ENCODE results near the gene KIAA1671.

The KIAA1671 gene

GRCh38 chr22:25120093-25120561 is 167.6 kb downstream of the KIAA1671 start:
- H3K36me3 ChIP-seq (ENCODE audit: insufficient read depth, low read length) = no peaks in the 10 kb centered on the region
- H3K4me1 ChIP-seq (ENCODE audit: insufficient read depth, low read length) = peaks cover 3% of the 10 kb centered on the region
- H3K9ac ChIP-seq (ENCODE audit: low read length) = no peak overlapping the region
- H3K27me3 ChIP-seq (ENCODE audit: control insufficient read depth in 1 of 2, insufficient read depth in 2 of 2, low read length in 2 of 2) = no peaks in the 10 kb centered on the region
- no peaks in the 10 kb centered on the region for H3K9me3 ChIP-seq (ENCODE audit: low read length)
- no peak overlapping the region for H3K4me3 ChIP-seq (ENCODE audit: low read depth in 1 of 2, low read length in 2 of 2)
- H3K27ac ChIP-seq (ENCODE audit: low read depth, low read length) = no peak overlapping the region

- H3K9ac ChIP-seq (ENCODE audit: low read length) = no peak overlapping the region
- no peak overlapping the region for H3K27ac ChIP-seq (ENCODE audit: low read depth, low read length)
- H3K36me3 ChIP-seq (ENCODE audit: insufficient read depth, low read length) = no peaks in the 10 kb centered on the region
Measured at GRCh38 chr22:25120761-25121212, 168.3 kb downstream of the KIAA1671 start.

GRCh38 chr22:25122136-25122764 is 169.7 kb downstream of the KIAA1671 start:
- no peaks in the 10 kb centered on the region for H3K36me3 ChIP-seq (ENCODE audit: insufficient read depth, low read length)
- no peak overlapping the region for H3K4me3 ChIP-seq (ENCODE audit: low read depth in 1 of 2, low read length in 2 of 2)
- no peaks in the 10 kb centered on the region for H3K9me3 ChIP-seq (ENCODE audit: low read length)
- peaks cover 3% of the 10 kb centered on the region for H3K4me1 ChIP-seq (ENCODE audit: insufficient read depth, low read length)
- H3K9ac ChIP-seq (ENCODE audit: low read length) = no peak overlapping the region
- H3K27ac ChIP-seq (ENCODE audit: low read depth, low read length) = no peak overlapping the region
- H3K27me3 ChIP-seq (ENCODE audit: control insufficient read depth in 1 of 2, insufficient read depth in 2 of 2, low read length in 2 of 2) = no peaks in the 10 kb centered on the region

More at GRCh38 chr22:25120761-25121212, 168.3 kb downstream of the KIAA1671 start:
- H3K9me3 ChIP-seq (ENCODE audit: low read length) = no peaks in the 10 kb centered on the region
- H3K4me3 ChIP-seq (ENCODE audit: low read depth in 1 of 2, low read length in 2 of 2) = no peak overlapping the region
- H3K4me1 ChIP-seq (ENCODE audit: insufficient read depth, low read length) = peaks cover 3% of the 10 kb centered on the region
- no peaks in the 10 kb centered on the region for H3K27me3 ChIP-seq (ENCODE audit: control insufficient read depth in 1 of 2, insufficient read depth in 2 of 2, low read length in 2 of 2)

- Histone ChIP-seq H3K36me3 (ENCODE audit: insufficient read depth, low read length) (no peaks in the 10 kb centered on the region), H3K27me3 (ENCODE audit: control insufficient read depth in 1 of 2, insufficient read depth in 2 of 2, low read length in 2 of 2) (no peaks in the 10 kb centered on the region), H3K9ac (ENCODE audit: low read length) (no peak overlapping the region), H3K4me3 (ENCODE audit: low read depth in 1 of 2, low read length in 2 of 2) (no peak overlapping the region), H3K4me1 (ENCODE audit: insufficient read depth, low read length) (peaks cover 3% of the 10 kb centered on the region), H3K9me3 (ENCODE audit: low read length) (no peaks in the 10 kb centered on the region), H3K27ac (ENCODE audit: low read depth, low read length) (no peak overlapping the region)
Measured at GRCh38 chr22:25123677-25124076, 171.2 kb downstream of the KIAA1671 start.

GRCh38 chr22:25125693-25126357 is 173.3 kb downstream of the KIAA1671 start:
- Histone ChIP-seq H3K4me1 (ENCODE audit: insufficient read depth, low read length) (no peaks in the 10 kb centered on the region), H3K27ac (ENCODE audit: low read depth, low read length) (no peak overlapping the region)

GRCh38 chr22:25126510-25126909 is 174.0 kb downstream of the KIAA1671 start:
- Histone ChIP-seq H3K9me3 (ENCODE audit: low read length) (no peaks in the 10 kb centered on the region), H3K9ac (ENCODE audit: low read length) (no peak overlapping the region), H3K27ac (ENCODE audit: low read depth, low read length) (no peak overlapping the region), H3K27me3 (ENCODE audit: control insufficient read depth in 1 of 2, insufficient read depth in 2 of 2, low read length in 2 of 2) (no peaks in the 10 kb centered on the region), H3K4me3 (ENCODE audit: low read depth in 1 of 2, low read length in 2 of 2) (no peak overlapping the region), H3K4me1 (ENCODE audit: insufficient read depth, low read length) (no peaks in the 10 kb centered on the region), H3K36me3 (ENCODE audit: insufficient read depth, low read length) (no peaks in the 10 kb centered on the region)

More at GRCh38 chr22:25125693-25126357, 173.3 kb downstream of the KIAA1671 start:
- no peaks in the 10 kb centered on the region for H3K36me3 ChIP-seq (ENCODE audit: insufficient read depth, low read length)
- H3K9ac ChIP-seq (ENCODE audit: low read length) = no peak overlapping the region
- no peak overlapping the region for H3K4me3 ChIP-seq (ENCODE audit: low read depth in 1 of 2, low read length in 2 of 2)
- no peaks in the 10 kb centered on the region for H3K27me3 ChIP-seq (ENCODE audit: control insufficient read depth in 1 of 2, insufficient read depth in 2 of 2, low read length in 2 of 2)
- no peaks in the 10 kb centered on the region for H3K9me3 ChIP-seq (ENCODE audit: low read length)

- no peaks in the 10 kb centered on the region for H3K36me3 ChIP-seq (ENCODE audit: insufficient read depth, low read length)
- no peaks in the 10 kb centered on the region for H3K27me3 ChIP-seq (ENCODE audit: control insufficient read depth in 1 of 2, insufficient read depth in 2 of 2, low read length in 2 of 2)
- no peak overlapping the region for H3K4me3 ChIP-seq (ENCODE audit: low read depth in 1 of 2, low read length in 2 of 2)
- H3K9me3 ChIP-seq (ENCODE audit: low read length) = no peaks in the 10 kb centered on the region
- no peaks in the 10 kb centered on the region for H3K4me1 ChIP-seq (ENCODE audit: insufficient read depth, low read length)
- no peak overlapping the region for H3K9ac ChIP-seq (ENCODE audit: low read length)
- H3K27ac ChIP-seq (ENCODE audit: low read depth, low read length) = no peak overlapping the region
Measured at GRCh38 chr22:25127318-25127717, 174.8 kb downstream of the KIAA1671 start.

- Histone ChIP-seq H3K4me1 (ENCODE audit: insufficient read depth, low read length) (peaks cover 15% of the 10 kb centered on the region), H3K9ac (ENCODE audit: low read length) (no peak overlapping the region), H3K9me3 (ENCODE audit: low read length) (no peaks in the 10 kb centered on the region), H3K4me3 (ENCODE audit: low read depth in 1 of 2, low read length in 2 of 2) (no peak overlapping the region), H3K27me3 (ENCODE audit: control insufficient read depth in 1 of 2, insufficient read depth in 2 of 2, low read length in 2 of 2) (no peaks in the 10 kb centered on the region), H3K36me3 (ENCODE audit: insufficient read depth, low read length) (no peaks in the 10 kb centered on the region), H3K27ac (ENCODE audit: low read depth, low read length) (no peak overlapping the region)
Measured at GRCh38 chr22:25130462-25130861, 177.9 kb downstream of the KIAA1671 start.

GRCh38 chr22:25131198-25131887 is 178.8 kb downstream of the KIAA1671 start:
- H3K27ac ChIP-seq (ENCODE audit: low read depth, low read length) = no peak overlapping the region
- H3K4me3 ChIP-seq (ENCODE audit: low read depth in 1 of 2, low read length in 2 of 2) = no peak overlapping the region
- no peaks in the 10 kb centered on the region for H3K9me3 ChIP-seq (ENCODE audit: low read length)
- H3K9ac ChIP-seq (ENCODE audit: low read length) = no peak overlapping the region
- H3K36me3 ChIP-seq (ENCODE audit: insufficient read depth, low read length) = no peaks in the 10 kb centered on the region
- H3K27me3 ChIP-seq (ENCODE audit: control insufficient read depth in 1 of 2, insufficient read depth in 2 of 2, low read length in 2 of 2) = no peaks in the 10 kb centered on the region
- H3K4me1 ChIP-seq (ENCODE audit: insufficient read depth, low read length) = peaks cover 15% of the 10 kb centered on the region

- peaks cover 18% of the 10 kb centered on the region for H3K4me1 ChIP-seq (ENCODE audit: insufficient read depth, low read length)
- H3K9me3 ChIP-seq (ENCODE audit: low read length) = no peaks in the 10 kb centered on the region
Measured at GRCh38 chr22:25134028-25134427, 181.5 kb downstream of the KIAA1671 start.

GRCh38 chr22:25134451-25134850 is 181.9 kb downstream of the KIAA1671 start:
- peaks cover 23% of the 10 kb centered on the region for H3K4me1 ChIP-seq (ENCODE audit: insufficient read depth, low read length)
- no peaks in the 10 kb centered on the region for H3K9me3 ChIP-seq (ENCODE audit: low read length)
- no peaks in the 10 kb centered on the region for H3K36me3 ChIP-seq (ENCODE audit: insufficient read depth, low read length)
- no peak overlapping the region for H3K9ac ChIP-seq (ENCODE audit: low read length)
- no peaks in the 10 kb centered on the region for H3K27me3 ChIP-seq (ENCODE audit: control insufficient read depth in 1 of 2, insufficient read depth in 2 of 2, low read length in 2 of 2)
- no peak overlapping the region for H3K4me3 ChIP-seq (ENCODE audit: low read depth in 1 of 2, low read length in 2 of 2)
- peak overlapping the region; percentile 28 for H3K27ac ChIP-seq (ENCODE audit: low read depth, low read length)

More at GRCh38 chr22:25134028-25134427, 181.5 kb downstream of the KIAA1671 start:
- no peak overlapping the region for H3K4me3 ChIP-seq (ENCODE audit: low read depth in 1 of 2, low read length in 2 of 2)
- no peak overlapping the region for H3K9ac ChIP-seq (ENCODE audit: low read length)
- H3K36me3 ChIP-seq (ENCODE audit: insufficient read depth, low read length) = no peaks in the 10 kb centered on the region
- no peaks in the 10 kb centered on the region for H3K27me3 ChIP-seq (ENCODE audit: control insufficient read depth in 1 of 2, insufficient read depth in 2 of 2, low read length in 2 of 2)
- H3K27ac ChIP-seq (ENCODE audit: low read depth, low read length) = peak overlapping the region; percentile 40
